SK-N-SH treated with all-trans-retinoic acid at 6 μM for 48 hours (cell line): Measurements from ENCODE around the gene CFAP97.
A peak's percentile ranks its signal among the peaks of the same experiment; 100 is the strongest.

Experiments used
- ATAC-seq: fragments of 200-7000 bp; cut with Tn5 transposase; 3 replicates; pipeline ENCODE4 v1.9.1; 2020; ENCODE audit warnings: mild to moderate bottlenecking, moderate library complexity
- ARNTL ChIP-seq: fragments of 450-650 bp; formaldehyde crosslinking; IDR thresholded peaks from 2 replicates; pipeline ENCODE4 v1.5.0; 2020; ENCODE audit warnings: low read depth, mild to moderate bottlenecking, moderate library complexity, borderline replicate concordance
- CREB5 ChIP-seq: fragments of 250-450 bp; sonication (Bioruptor Pico); IDR thresholded peaks from 2 replicates; pipeline ENCODE4 v1.5.1; 2020; ENCODE audit warnings: low read depth, mild to moderate bottlenecking, moderate library complexity
- CSDC2 ChIP-seq: fragments of 250-450 bp; sonication (Bioruptor Pico); IDR thresholded peaks from 2 replicates; pipeline ENCODE4 v1.5.0; 2020; ENCODE audit warnings: mild to moderate bottlenecking, moderate library complexity
- CSRNP3 ChIP-seq: fragments of 250-450 bp; sonication (Bioruptor Pico); IDR thresholded peaks from 2 replicates; pipeline ENCODE4 v1.5.1; 2021; ENCODE audit warnings: mild to moderate bottlenecking, moderate library complexity
- ESRRG ChIP-seq: fragments of 250-450 bp; sonication (Bioruptor Pico); IDR thresholded peaks from 2 replicates; pipeline ENCODE4 v1.6.1; 2021; ENCODE audit warnings: mild to moderate bottlenecking
- PATZ1 ChIP-seq: fragments of 250-450 bp; sonication (Bioruptor Pico); IDR thresholded peaks from 2 replicates; pipeline ENCODE4 v1.8.0; 2020; ENCODE audit warnings: mild to moderate bottlenecking, moderate library complexity, borderline replicate concordance
- POU6F1 ChIP-seq: fragments of 250-450 bp; sonication (Bioruptor Pico); IDR thresholded peaks from 2 replicates; pipeline ENCODE4 v1.8.0; 2021; ENCODE audit warnings: low read depth, mild to moderate bottlenecking, moderate library complexity, borderline replicate concordance
- PPARA ChIP-seq: fragments of 250-450 bp; sonication (Bioruptor Pico); IDR thresholded peaks from 2 replicates; pipeline ENCODE4 v1.5.0; 2020; ENCODE audit warnings: mild to moderate bottlenecking, borderline replicate concordance
- RARB ChIP-seq: fragments of 250-450 bp; sonication (Bioruptor Pico); IDR thresholded peaks from 2 replicates; pipeline ENCODE4 v1.8.0; 2021; ENCODE audit warnings: mild to moderate bottlenecking, moderate library complexity
- SNAI2 ChIP-seq: fragments of 250-450 bp; sonication (Bioruptor Pico); IDR thresholded peaks from 2 replicates; pipeline ENCODE4 v1.5.0; 2020; ENCODE audit warnings: mild to moderate bottlenecking, moderate library complexity
- TCF4 ChIP-seq: fragments of 250-450 bp; sonication (Bioruptor Pico); IDR thresholded peaks from 2 replicates; pipeline ENCODE4 v1.8.0; 2021; ENCODE audit warnings: mild to moderate bottlenecking, moderate library complexity, borderline replicate concordance
- TOX ChIP-seq: fragments of 250-450 bp; sonication (Bioruptor Pico); IDR thresholded peaks from 2 replicates; pipeline ENCODE4 v1.8.0; 2021; ENCODE audit warnings: mild to moderate bottlenecking, moderate library complexity, borderline replicate concordance
- TSHZ2 ChIP-seq: fragments of 250-450 bp; sonication (Bioruptor Pico); IDR thresholded peaks from 2 replicates; pipeline ENCODE4 v1.5.0; 2020; ENCODE audit warnings: mild to moderate bottlenecking, moderate library complexity
- ZFP30 ChIP-seq: fragments of 450-650 bp; formaldehyde crosslinking; IDR thresholded peaks from 2 replicates; pipeline ENCODE4 v1.5.0; 2022; ENCODE audit warnings: mild to moderate bottlenecking, moderate library complexity
- ZNF70 ChIP-seq: fragments of 450-650 bp; formaldehyde crosslinking; IDR thresholded peaks from 2 replicates; pipeline ENCODE4 v1.5.0; 2020; ENCODE audit warnings: mild to moderate bottlenecking, moderate library complexity

The CFAP97 gene

GRCh38 chr4:185229021-185229818 lies 25.4 kb upstream of the CFAP97 start:
- no peak for TF ChIP-seq ARNTL (CRISPR knock-in tag)
- TF ChIP-seq CREB5 (CRISPR knock-in tag) = no peak
- no peak for TF ChIP-seq CSDC2 (CRISPR knock-in tag)
- no peak for TF ChIP-seq POU6F1
- TF ChIP-seq PATZ1 (CRISPR knock-in tag) = no peak
- no peak for TF ChIP-seq ZFP30 (CRISPR knock-in tag)
- no peak for TF ChIP-seq PPARA (CRISPR knock-in tag)
- no peak for TF ChIP-seq ESRRG (CRISPR knock-in tag)
- ATAC-seq = no peak

- ATAC-seq = no peak; the same call in 2 of the 3 replicates
- TF ChIP-seq CSDC2 (CRISPR knock-in tag) = no peak
Observed at GRCh38 chr4:185227713-185228278, 24.0 kb upstream of the CFAP97 start.

- ATAC-seq = peak; percentile 59
- TF ChIP-seq TCF4 (CRISPR knock-in tag) (no peak), ZFP30 (CRISPR knock-in tag) (no peak), ZNF70 (CRISPR knock-in tag) (no peak), CSRNP3 (CRISPR knock-in tag) (no peak), TOX (CRISPR knock-in tag) (no peak), CREB5 (CRISPR knock-in tag) (no peak), TSHZ2 (CRISPR knock-in tag) (no peak), POU6F1 (no peak), SNAI2 (CRISPR knock-in tag) (no peak), ESRRG (CRISPR knock-in tag) (no peak), RARB (CRISPR knock-in tag) (no peak), CSDC2 (CRISPR knock-in tag) (no peak), PPARA (CRISPR knock-in tag) (no peak)
Observed at GRCh38 chr4:185227131-185227551, 23.3 kb upstream of the CFAP97 start.
